Subcutaneous adipose tissue (tissue), 4 donors: ENCODE measurements around the gene QPCTL. TPM values are rescaled to one million over a fixed set of nuclear protein-coding genes. Genes with fewer than 3 reads are reported as not detected.

Source experiments
- total RNA-seq, 4 donors: library from RNA; depleted of rRNA; stranded (reverse); fragments of >200 nt; gene quantifications; one replicate each; pipeline ENCODE4 v1.1.0, GENCODE V29; 2016
- TF ChIP-seq, protein P1 (sequence below): fragments of 450-650 bp; IDR thresholded peaks from one replicate; pipeline ENCODE4 v1.5.1; 2016; ENCODE audit warnings: low read depth, mild to moderate bottlenecking, control low read depth, antibody characterized with exemption, moderate library complexity

The QPCTL gene
- total RNA-seq, 4 donors from 2014 or later = 1.3 to 8.5 (median 3.3) TPM

DNA sequence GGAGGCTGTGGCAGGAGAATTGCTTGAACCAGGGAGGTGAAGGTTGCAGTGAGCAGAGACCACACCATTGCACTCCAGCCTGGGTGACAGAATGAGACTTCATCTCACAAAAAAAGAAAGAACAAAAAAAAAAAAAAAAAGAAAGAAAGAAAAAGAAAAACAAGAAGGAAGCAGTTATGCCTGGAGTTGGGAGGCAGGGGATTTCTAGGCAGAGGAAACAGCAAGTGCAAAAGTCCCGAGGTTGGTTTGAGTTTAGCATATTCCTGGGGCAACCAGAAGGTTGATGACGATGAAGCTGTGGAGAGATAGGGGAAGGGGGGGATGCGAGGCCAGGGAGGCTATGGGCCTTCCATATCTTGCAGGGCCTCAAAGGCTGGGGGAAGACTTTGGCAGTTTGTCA lies 41.7 kb upstream of the QPCTL start:
- TF ChIP-seq, protein P1, sequence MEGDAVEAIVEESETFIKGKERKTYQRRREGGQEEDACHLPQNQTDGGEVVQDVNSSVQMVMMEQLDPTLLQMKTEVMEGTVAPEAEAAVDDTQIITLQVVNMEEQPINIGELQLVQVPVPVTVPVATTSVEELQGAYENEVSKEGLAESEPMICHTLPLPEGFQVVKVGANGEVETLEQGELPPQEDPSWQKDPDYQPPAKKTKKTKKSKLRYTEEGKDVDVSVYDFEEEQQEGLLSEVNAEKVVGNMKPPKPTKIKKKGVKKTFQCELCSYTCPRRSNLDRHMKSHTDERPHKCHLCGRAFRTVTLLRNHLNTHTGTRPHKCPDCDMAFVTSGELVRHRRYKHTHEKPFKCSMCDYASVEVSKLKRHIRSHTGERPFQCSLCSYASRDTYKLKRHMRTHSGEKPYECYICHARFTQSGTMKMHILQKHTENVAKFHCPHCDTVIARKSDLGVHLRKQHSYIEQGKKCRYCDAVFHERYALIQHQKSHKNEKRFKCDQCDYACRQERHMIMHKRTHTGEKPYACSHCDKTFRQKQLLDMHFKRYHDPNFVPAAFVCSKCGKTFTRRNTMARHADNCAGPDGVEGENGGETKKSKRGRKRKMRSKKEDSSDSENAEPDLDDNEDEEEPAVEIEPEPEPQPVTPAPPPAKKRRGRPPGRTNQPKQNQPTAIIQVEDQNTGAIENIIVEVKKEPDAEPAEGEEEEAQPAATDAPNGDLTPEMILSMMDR = no peak

GRCh38 chr19:45653634-45654033 lies 38.8 kb upstream of the QPCTL start:
- TF ChIP-seq, protein P1 = no peak

- TF ChIP-seq, protein P1 = no peak
These were observed 37.4 kb upstream of the QPCTL start for GRCh38 chr19:45655073-45655472.

DNA sequence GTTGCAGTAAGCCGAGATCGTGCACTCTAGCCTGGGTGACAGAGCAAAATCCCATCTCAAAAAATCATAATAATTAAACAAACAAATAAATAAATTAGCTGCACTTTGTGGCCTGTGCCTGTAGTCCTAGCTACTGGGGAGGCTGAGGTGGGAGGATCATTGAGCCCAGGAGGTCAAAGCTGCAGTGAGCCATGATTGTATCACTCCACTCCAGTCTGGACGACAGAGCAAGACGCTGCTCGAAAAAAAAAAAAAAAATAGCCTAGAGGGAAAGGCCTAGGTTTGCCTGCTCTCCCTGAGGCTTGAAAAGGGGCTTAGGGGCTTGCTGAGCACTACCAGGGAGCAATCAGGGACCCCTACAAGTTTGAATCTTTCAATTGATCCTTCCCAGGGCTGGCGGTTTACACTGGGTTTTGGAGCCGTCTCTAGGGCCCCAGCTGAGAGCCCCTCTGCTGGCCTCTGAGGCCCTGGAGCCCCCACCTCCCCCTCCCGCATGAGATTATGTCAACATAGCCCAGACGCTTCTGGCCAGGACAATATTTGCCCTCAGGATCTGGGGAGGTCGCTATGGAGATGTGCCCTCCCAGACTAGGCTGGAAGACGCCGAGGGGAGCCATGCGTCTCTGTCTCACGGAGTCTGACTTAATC lies 34.8 kb upstream of the QPCTL start:
- TF ChIP-seq, protein P1 = no peak

DNA sequence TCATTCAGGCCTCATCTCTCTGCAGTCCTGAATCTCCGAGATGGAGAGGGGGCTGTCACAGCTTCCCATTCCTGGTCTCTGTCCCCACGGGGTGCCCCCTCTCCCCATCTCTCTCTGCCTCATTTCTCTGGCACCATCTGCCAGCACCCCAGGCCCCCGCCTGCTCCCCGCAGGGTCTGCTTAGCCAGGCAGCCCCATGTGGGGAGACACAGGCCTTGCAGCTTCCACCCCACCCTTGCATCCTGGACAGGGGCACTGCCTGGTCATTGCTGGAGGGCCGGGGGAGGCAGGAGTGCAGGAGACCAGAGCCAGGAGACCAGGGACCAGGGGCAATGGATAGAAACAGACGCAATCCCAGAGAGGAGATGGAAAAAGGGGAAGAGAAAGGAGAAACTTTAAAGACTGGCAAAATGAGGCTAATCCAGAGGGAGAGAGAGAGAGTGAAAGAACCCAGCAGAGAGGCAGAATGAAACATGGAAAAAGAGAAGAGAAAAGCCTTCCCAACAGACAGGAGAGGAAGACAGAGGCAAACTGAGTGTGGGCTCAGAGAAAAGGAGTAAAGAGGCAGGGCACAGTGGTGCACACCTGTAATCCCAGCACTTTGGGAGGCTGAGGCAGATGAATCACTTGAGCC lies 33.3 kb upstream of the QPCTL start:
- TF ChIP-seq, protein P1 = no peak

- TF ChIP-seq, protein P1 = no peak
These were observed 31.8 kb upstream of the QPCTL start for GRCh38 chr19:45660636-45661035.

DNA sequence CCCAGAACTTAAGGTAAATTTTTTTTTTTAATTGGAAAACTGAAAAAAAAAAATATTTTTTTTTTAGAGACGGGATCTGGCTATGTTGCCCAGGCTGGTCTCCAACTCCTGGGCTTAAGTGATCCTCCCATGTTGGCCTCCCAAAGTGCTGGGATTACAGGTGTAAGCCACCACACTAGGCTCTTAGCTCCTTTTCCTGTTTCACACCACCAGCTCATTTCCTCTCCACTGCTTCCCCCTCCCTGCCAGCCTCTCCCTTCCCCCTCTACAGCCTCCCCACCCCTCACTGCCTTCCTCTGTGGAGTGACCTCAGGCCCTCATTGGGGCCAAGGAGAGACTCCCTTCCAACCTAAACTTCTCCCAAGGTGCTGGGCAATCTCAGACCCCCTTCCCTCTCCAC lies 28.7 kb upstream of the QPCTL start:
- TF ChIP-seq, protein P1 = no peak
